HCT116 (cell line): Measurements from ENCODE around the gene EP400. TPM values are rescaled to one million over a fixed set of nuclear protein-coding genes. Genes with fewer than 3 reads are reported as not detected.

Source experiments
- ATAC-seq: fragments of 200-7000 bp; cut with Tn5 transposase; 2 replicates; pipeline ENCODE4 v1.9.1; 2020; ENCODE audit warnings: mild to moderate bottlenecking, moderate library complexity
- BruUV-seq: library from RNA; stranded (reverse); fragments of 400-500 nt; replicated peaks from 2 replicates; lab custom pipeline; 2021; lab: Mats Ljungman, UMichigan
- CTCF ChIA-PET: fragments of 300-600 bp; sonication (Branson Sonifier 250); formaldehyde crosslinking; loops from one replicate; lab custom pipeline; 2021; ENCODE audit warnings: antibody characterized with exemption; lab: Charles Lee
- POLR2A ChIA-PET: fragments of 300-600, 350-600 bp; sonication (Branson Sonifier 250); formaldehyde crosslinking; loops from one replicate; lab custom pipeline; 2021; ENCODE audit warnings: antibody characterized with exemption; lab: Charles Lee
- RAD21 ChIA-PET, 2 experiments: fragments of 300-600 bp; sonication (Branson Sonifier 250); formaldehyde crosslinking; loops; one replicate each; lab custom pipeline; 2023; ENCODE audit warnings: low total read pairs in 2 of 2; ENCODE audit not compliant: uncharacterized antibody in 2 of 2, unreplicated experiment in 2 of 2, low non-redundant PET in 1 of 2; lab: Charles Lee
- DNase-seq: peaks from one replicate; pipeline ENCODE4 v3.0.0-alpha.2; 2010; ENCODE audit warnings: low read depth, low spot score
- H2AFZ ChIP-seq: fragments of 200-600 bp; shearing (Covaris generic), sonication (generic); 2 replicates; pipeline ENCODE4 v1.6.1; 2017; ENCODE audit warnings: low read depth, mixed run types, mixed read lengths, antibody characterized with exemption, low read length; ENCODE audit not compliant: poor library complexity, severe bottlenecking
- H3K27ac ChIP-seq: 2 replicates; pipeline ENCODE4 v1.5.1; 2012; ENCODE audit warnings: low read depth, low read length
- H3K27me3 ChIP-seq: fragments of 200-600 bp; sonication (generic); 2 replicates; pipeline ENCODE4 v1.6.1; 2016; ENCODE audit warnings: mixed run types, low read length, mixed read lengths; ENCODE audit not compliant: insufficient read depth
- H3K36me3 ChIP-seq, 2 experiments: fragments of 200-500 bp in 1 of 2; fragments of 200-600 bp in 1 of 2; sonication (Bioruptor generic) in 1 of 2; sonication (generic) in 1 of 2; 2 replicates each; pipeline versions ENCODE4 v1.5.1 to v1.6.1; 2014 to 2016; ENCODE audit warnings: low read length in 2 of 2, inconsistent platforms in 1 of 2, mixed read lengths in 1 of 2, mixed run types in 1 of 2; ENCODE audit not compliant: insufficient read depth in 2 of 2, control insufficient read depth in 1 of 2
- H3K4me1 ChIP-seq, 2 experiments: fragments of 200-600 bp in 1 of 2; sonication (generic) in 1 of 2; 2 replicates each; pipeline versions ENCODE4 v1.5.1 to v1.6.1; 2012 to 2017; ENCODE audit warnings: low read length in 2 of 2, inconsistent platforms in 1 of 2, mild to moderate bottlenecking in 1 of 2, mixed read lengths in 1 of 2, mixed run types in 1 of 2, moderate library complexity in 1 of 2; ENCODE audit not compliant: insufficient read depth in 2 of 2, control insufficient read depth in 1 of 2
- H3K4me2 ChIP-seq: fragments of 200-600 bp; sonication (generic); 2 replicates; pipeline ENCODE4 v1.6.1; 2017; ENCODE audit warnings: mixed run types, low read length, mixed read lengths
- H3K4me3 ChIP-seq, 2 experiments: fragments of 200-600 bp in 1 of 2; sonication (generic) in 1 of 2; replicated peaks in 1 of 2; 2 replicates each; pipeline ENCODE4 v1.5.1; 2011 to 2016; ENCODE audit warnings: low read length in 2 of 2, control low read depth in 1 of 2, low read depth in 1 of 2, mild to moderate bottlenecking in 1 of 2, mixed read lengths in 1 of 2, mixed run types in 1 of 2
- H3K79me2 ChIP-seq: fragments of 200-600 bp; sonication (generic); 2 replicates; pipeline ENCODE4 v1.6.1; 2017; ENCODE audit warnings: mild to moderate bottlenecking, mixed run types, low read length, moderate library complexity, mixed read lengths; ENCODE audit not compliant: insufficient read depth
- H3K9ac ChIP-seq: fragments of 200-600 bp; sonication (generic); 2 replicates; pipeline ENCODE4 v1.6.1; 2016; ENCODE audit warnings: low read length, mixed read lengths
- H3K9me2 ChIP-seq: fragments of 200-600 bp; sonication (generic), shearing (Covaris generic); 2 replicates; pipeline ENCODE4 v1.6.1; 2017; ENCODE audit warnings: mixed run types, mild to moderate bottlenecking, moderate library complexity; ENCODE audit not compliant: insufficient read depth
- H3K9me3 ChIP-seq, 2 experiments: fragments of 200-500 bp in 1 of 2; fragments of 200-600 bp in 1 of 2; sonication (Bioruptor generic) in 1 of 2; sonication (generic) in 1 of 2; 2 replicates each; pipeline ENCODE4 v1.6.1; 2014 to 2017; ENCODE audit warnings: low read length in 2 of 2, mixed read lengths in 2 of 2, inconsistent platforms in 1 of 2, low read depth in 1 of 2, mild to moderate bottlenecking in 1 of 2, mixed run types in 1 of 2, moderate library complexity in 1 of 2; ENCODE audit not compliant: control insufficient read depth in 1 of 2, insufficient read depth in 1 of 2
- H4K20me1 ChIP-seq: fragments of 200-600 bp; sonication (generic), shearing (Covaris generic); 2 replicates; pipeline ENCODE4 v1.6.1; 2017; ENCODE audit warnings: mixed run types, mild to moderate bottlenecking, moderate library complexity; ENCODE audit not compliant: insufficient read depth
- CEBPB ChIP-seq: IDR thresholded peaks from 2 replicates; pipeline ENCODE4 v1.6.1; 2012; ENCODE audit warnings: low read depth
- EGR1 ChIP-seq: IDR thresholded peaks from 2 replicates; pipeline ENCODE4 v1.6.1; 2012; ENCODE audit warnings: low read depth
- ELF1 ChIP-seq: IDR thresholded peaks from 2 replicates; pipeline ENCODE4 v1.6.1; 2012; ENCODE audit warnings: low read depth, borderline replicate concordance
- EZH2 ChIP-seq: fragments of 200-600 bp; sonication (generic); IDR thresholded peaks from 2 replicates; pipeline ENCODE4 v1.6.1; 2017; ENCODE audit warnings: antibody characterized with exemption, mixed run types
- EZH2phosphoT487 ChIP-seq: fragments of 200-600 bp; IDR thresholded peaks from 2 replicates; pipeline ENCODE4 v1.6.1; 2018; ENCODE audit warnings: antibody characterized with exemption, borderline replicate concordance
- FOSL1 ChIP-seq: IDR thresholded peaks from 2 replicates; pipeline ENCODE4 v1.6.1; 2012; ENCODE audit warnings: low read depth
- JUND ChIP-seq: IDR thresholded peaks from 2 replicates; pipeline ENCODE4 v1.6.1; 2012
- SP1 ChIP-seq: IDR thresholded peaks from 2 replicates; pipeline ENCODE4 v1.6.1; 2012; ENCODE audit warnings: low read depth
- SRF ChIP-seq: IDR thresholded peaks from 2 replicates; pipeline ENCODE4 v1.6.1; 2012; ENCODE audit warnings: low read depth
- TCF7L2 ChIP-seq: IDR thresholded peaks from 2 replicates; pipeline ENCODE4 v1.7.0; 2011; ENCODE audit warnings: borderline replicate concordance, inconsistent platforms; ENCODE audit not compliant: insufficient read depth, insufficient read length; ENCODE audit errors: extremely low read depth
- YY1 ChIP-seq: IDR thresholded peaks from 2 replicates; pipeline ENCODE4 v1.6.1; 2011; ENCODE audit warnings: low read length, low read depth, moderate library complexity, mild to moderate bottlenecking; ENCODE audit not compliant: insufficient replicate concordance; ENCODE audit errors: extremely low read depth
- ZFX ChIP-seq: fragments of 450-650 bp; IDR thresholded peaks from 2 replicates; pipeline ENCODE4 v1.6.1; 2017
- ZNF274 ChIP-seq: fragments of 200-500 bp; sonication (Bioruptor generic); IDR thresholded peaks from 2 replicates; pipeline ENCODE4 v1.6.1; 2014; ENCODE audit warnings: mild to moderate bottlenecking, low read depth, low read length, inconsistent platforms
- intact Hi-C: fragments of 100-400 bp; cut with micrococcal nuclease; formaldehyde crosslinking; loops from 2 replicates; pipeline ENCODE4 v1.10.0; 2022
- total RNA-seq: library from RNA; stranded (reverse); gene quantifications from one replicate; pipeline ENCODE4 v1.2.1, GENCODE V29; 2021; ENCODE audit not compliant: unreplicated experiment
- TF ChIP-seq, protein P1 (sequence below), 3 experiments: fragments of 200-600 bp in 1 of 3; sonication (generic) in 1 of 3; IDR thresholded peaks in 2 of 3; conservative IDR thresholded peaks in 1 of 3; 2 replicates each; pipeline ENCODE4 v1.5.1; 2012 to 2017; ENCODE audit warnings: low read depth in 2 of 3, low read length in 2 of 3, antibody characterized with exemption in 1 of 3, borderline replicate concordance in 1 of 3, control low read depth in 1 of 3, mild to moderate bottlenecking in 1 of 3, mixed read lengths in 1 of 3, mixed run types in 1 of 3, moderate library complexity in 1 of 3; ENCODE audit not compliant: insufficient read depth in 1 of 3
- TF ChIP-seq, protein P2 (sequence below): IDR thresholded peaks from 2 replicates; pipeline ENCODE4 v1.6.1; 2012; ENCODE audit warnings: low read depth
- TF ChIP-seq, protein P3 (sequence below): IDR thresholded peaks from 2 replicates; pipeline ENCODE4 v1.6.1; 2012
- TF ChIP-seq, protein P4 (sequence below): IDR thresholded peaks from 2 replicates; pipeline ENCODE4 v1.6.1; 2012

Gene EP400
- total RNA-seq, 1 experiment from 2014 or later = 54.5 TPM

DNA sequence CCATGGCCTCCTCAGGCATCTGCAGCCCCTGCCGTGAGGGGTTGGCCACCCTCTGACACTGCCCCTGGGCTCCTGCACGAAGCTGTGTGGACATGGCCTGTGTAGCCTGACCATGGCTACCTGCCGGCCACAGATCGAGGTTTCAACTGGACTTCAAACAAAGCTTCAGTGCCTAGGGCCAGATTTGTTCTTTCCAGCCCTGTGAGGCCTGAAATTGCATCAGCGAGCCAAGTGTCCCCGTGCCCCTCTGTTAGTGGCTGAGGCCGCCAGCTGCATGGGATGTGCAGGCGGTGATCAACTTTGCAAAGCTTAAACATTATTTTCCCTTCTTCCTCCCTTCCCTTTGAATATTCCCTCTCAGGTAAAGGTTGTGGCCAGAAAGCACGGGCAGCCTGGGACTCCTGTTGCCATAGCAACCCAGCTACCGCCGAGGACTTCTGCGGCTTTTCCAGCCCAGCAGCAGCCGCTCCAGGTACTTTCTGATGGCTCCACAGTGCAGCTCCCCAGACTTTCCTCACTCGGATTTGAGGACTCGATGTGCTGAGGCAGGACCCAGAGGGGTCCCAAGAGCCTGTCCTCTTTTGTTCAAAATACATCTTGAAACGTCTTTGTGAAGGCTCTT, 158.6 kb downstream of the EP400 start:
- Histone ChIP-seq H3K27ac (no peak overlapping the region), H4K20me1 (no peaks in the 10 kb centered on the region), H3K9ac (no peak overlapping the region), H3K4me3 (no peak overlapping the region), H3K79me2 (no peaks in the 10 kb centered on the region), H3K9me2 (no peaks in the 10 kb centered on the region), H3K9me3 (no peaks in the 10 kb centered on the region), H2AFZ (no peak overlapping the region), H3K27me3 (no peaks in the 10 kb centered on the region), H3K36me3 (peaks cover 0 to 7% of the 10 kb centered on the region in 2 experiments; a peak in 1 of 4 replicates), H3K4me2 (no peak overlapping the region), H3K4me1 (no peaks in the 10 kb centered on the region)
- no peak for DNase-seq
- ChIA-PET CTCF (no interaction called here), RAD21 (no interaction called here), POLR2A (no interaction called here)
- ATAC-seq = no peak
- BruUV-seq = no TSS peak
- TF ChIP-seq JUND (no peak), ZNF274 (no peak), EZH2 (no peak), SRF (no peak), EGR1 (no peak), EZH2phosphoT487 (no peak), FOSL1 (no peak), YY1 (no peak), SP1 (no peak), CEBPB (no peak), ELF1 (no peak), TCF7L2 (no peak), ZFX (no peak)
- TF ChIP-seq, protein P1, sequence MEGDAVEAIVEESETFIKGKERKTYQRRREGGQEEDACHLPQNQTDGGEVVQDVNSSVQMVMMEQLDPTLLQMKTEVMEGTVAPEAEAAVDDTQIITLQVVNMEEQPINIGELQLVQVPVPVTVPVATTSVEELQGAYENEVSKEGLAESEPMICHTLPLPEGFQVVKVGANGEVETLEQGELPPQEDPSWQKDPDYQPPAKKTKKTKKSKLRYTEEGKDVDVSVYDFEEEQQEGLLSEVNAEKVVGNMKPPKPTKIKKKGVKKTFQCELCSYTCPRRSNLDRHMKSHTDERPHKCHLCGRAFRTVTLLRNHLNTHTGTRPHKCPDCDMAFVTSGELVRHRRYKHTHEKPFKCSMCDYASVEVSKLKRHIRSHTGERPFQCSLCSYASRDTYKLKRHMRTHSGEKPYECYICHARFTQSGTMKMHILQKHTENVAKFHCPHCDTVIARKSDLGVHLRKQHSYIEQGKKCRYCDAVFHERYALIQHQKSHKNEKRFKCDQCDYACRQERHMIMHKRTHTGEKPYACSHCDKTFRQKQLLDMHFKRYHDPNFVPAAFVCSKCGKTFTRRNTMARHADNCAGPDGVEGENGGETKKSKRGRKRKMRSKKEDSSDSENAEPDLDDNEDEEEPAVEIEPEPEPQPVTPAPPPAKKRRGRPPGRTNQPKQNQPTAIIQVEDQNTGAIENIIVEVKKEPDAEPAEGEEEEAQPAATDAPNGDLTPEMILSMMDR (IDR thresholded peaks at IDR 0.05 in 2 of 3, conservative IDR thresholded peaks at IDR 0.05 in 1 of 3; ENCODE audit: borderline replicate concordance in 1 of 3, insufficient read depth in 1 of 3, low read depth in 2 of 3, low read length in 2 of 3) = no peak
- TF ChIP-seq, protein P2, sequence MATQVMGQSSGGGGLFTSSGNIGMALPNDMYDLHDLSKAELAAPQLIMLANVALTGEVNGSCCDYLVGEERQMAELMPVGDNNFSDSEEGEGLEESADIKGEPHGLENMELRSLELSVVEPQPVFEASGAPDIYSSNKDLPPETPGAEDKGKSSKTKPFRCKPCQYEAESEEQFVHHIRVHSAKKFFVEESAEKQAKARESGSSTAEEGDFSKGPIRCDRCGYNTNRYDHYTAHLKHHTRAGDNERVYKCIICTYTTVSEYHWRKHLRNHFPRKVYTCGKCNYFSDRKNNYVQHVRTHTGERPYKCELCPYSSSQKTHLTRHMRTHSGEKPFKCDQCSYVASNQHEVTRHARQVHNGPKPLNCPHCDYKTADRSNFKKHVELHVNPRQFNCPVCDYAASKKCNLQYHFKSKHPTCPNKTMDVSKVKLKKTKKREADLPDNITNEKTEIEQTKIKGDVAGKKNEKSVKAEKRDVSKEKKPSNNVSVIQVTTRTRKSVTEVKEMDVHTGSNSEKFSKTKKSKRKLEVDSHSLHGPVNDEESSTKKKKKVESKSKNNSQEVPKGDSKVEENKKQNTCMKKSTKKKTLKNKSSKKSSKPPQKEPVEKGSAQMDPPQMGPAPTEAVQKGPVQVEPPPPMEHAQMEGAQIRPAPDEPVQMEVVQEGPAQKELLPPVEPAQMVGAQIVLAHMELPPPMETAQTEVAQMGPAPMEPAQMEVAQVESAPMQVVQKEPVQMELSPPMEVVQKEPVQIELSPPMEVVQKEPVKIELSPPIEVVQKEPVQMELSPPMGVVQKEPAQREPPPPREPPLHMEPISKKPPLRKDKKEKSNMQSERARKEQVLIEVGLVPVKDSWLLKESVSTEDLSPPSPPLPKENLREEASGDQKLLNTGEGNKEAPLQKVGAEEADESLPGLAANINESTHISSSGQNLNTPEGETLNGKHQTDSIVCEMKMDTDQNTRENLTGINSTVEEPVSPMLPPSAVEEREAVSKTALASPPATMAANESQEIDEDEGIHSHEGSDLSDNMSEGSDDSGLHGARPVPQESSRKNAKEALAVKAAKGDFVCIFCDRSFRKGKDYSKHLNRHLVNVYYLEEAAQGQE = no peak
- TF ChIP-seq, protein P3, sequence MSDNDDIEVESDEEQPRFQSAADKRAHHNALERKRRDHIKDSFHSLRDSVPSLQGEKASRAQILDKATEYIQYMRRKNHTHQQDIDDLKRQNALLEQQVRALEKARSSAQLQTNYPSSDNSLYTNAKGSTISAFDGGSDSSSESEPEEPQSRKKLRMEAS = no peak
- TF ChIP-seq, protein P4, sequence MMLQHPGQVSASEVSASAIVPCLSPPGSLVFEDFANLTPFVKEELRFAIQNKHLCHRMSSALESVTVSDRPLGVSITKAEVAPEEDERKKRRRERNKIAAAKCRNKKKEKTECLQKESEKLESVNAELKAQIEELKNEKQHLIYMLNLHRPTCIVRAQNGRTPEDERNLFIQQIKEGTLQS = no peak
- intact Hi-C loops = no loop called here
